ENCODE data around the gene TAF4.

TAF4 gene

DNA sequence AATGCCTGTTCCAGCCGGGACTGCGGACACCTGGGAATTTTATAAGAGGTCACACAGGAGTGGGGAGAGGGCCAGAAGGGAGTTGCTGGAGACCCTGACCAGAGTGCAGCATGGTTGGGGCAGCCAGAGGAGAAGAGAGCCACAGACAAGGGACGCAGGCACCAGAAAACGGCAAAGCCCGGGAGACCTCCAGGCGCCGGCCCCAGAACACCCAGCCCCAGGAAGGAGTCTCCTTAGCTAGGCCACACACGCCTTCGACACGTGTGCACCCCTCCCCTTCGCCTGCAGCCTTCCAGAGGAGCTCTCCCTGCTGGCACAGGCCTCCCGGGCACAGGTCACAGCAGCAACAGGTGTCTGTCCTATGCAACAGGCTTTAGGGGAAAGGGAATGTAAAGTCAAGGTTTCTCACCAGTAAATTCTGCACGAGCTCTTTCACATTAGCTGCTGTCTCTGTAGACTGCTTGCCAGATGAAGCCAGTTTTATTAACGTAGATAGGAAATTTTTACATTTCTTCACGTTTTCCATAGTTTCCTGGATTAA lies 57.0 kb downstream of the TAF4 start:
- no peak overlapping the region for H2AFZ ChIP-seq (ENCODE audit: low read length)
- H4K20me1 ChIP-seq (ENCODE audit: insufficient read depth, low read length) = no peaks in the 10 kb centered on the region
- no peak overlapping the region for H3K9ac ChIP-seq (ENCODE audit: low read length)
- H3K36me3 ChIP-seq (replicated peaks; ENCODE audit: insufficient read depth, low read length) = peaks cover 3% of the 10 kb centered on the region; the same call in 1 of the 2 replicates
- H3K9me2 ChIP-seq (replicated peaks; ENCODE audit: insufficient read depth, low read length) = no peaks in the 10 kb centered on the region
- no peaks in the 10 kb centered on the region for H3K9me3 ChIP-seq (replicated peaks; ENCODE audit: insufficient read depth, low read length)
- TF ChIP-seq, protein P1, sequence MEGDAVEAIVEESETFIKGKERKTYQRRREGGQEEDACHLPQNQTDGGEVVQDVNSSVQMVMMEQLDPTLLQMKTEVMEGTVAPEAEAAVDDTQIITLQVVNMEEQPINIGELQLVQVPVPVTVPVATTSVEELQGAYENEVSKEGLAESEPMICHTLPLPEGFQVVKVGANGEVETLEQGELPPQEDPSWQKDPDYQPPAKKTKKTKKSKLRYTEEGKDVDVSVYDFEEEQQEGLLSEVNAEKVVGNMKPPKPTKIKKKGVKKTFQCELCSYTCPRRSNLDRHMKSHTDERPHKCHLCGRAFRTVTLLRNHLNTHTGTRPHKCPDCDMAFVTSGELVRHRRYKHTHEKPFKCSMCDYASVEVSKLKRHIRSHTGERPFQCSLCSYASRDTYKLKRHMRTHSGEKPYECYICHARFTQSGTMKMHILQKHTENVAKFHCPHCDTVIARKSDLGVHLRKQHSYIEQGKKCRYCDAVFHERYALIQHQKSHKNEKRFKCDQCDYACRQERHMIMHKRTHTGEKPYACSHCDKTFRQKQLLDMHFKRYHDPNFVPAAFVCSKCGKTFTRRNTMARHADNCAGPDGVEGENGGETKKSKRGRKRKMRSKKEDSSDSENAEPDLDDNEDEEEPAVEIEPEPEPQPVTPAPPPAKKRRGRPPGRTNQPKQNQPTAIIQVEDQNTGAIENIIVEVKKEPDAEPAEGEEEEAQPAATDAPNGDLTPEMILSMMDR (IDR thresholded peaks at IDR 0.05; ENCODE audit: low read length) = no peak
- TF ChIP-seq EZH2phosphoT487 (IDR thresholded peaks at IDR 0.05; ENCODE audit: low read length) = no peak
- TF ChIP-seq EZH2 (optimal IDR thresholded peaks at IDR 0.05; ENCODE audit: low read depth, low read length) = no peak
- DNase-seq = no peak
- no peak overlapping the region for H3K27ac ChIP-seq (ENCODE audit: low read length)
- no peaks in the 10 kb centered on the region for H3K27me3 ChIP-seq (replicated peaks; ENCODE audit: insufficient read depth, low read length)
- no peak overlapping the region for H3K4me3 ChIP-seq (ENCODE audit: low read length)
- H3K79me2 ChIP-seq (ENCODE audit: low read length) = peaks cover 12% of the 10 kb centered on the region
- no peaks in the 10 kb centered on the region for H3K4me1 ChIP-seq (ENCODE audit: low read length)
- no peaks in the 10 kb centered on the region for H3F3A ChIP-seq (ENCODE audit: insufficient read depth, low read length)
- no peak overlapping the region for H3K4me2 ChIP-seq (ENCODE audit: low read depth, low read length)

DNA sequence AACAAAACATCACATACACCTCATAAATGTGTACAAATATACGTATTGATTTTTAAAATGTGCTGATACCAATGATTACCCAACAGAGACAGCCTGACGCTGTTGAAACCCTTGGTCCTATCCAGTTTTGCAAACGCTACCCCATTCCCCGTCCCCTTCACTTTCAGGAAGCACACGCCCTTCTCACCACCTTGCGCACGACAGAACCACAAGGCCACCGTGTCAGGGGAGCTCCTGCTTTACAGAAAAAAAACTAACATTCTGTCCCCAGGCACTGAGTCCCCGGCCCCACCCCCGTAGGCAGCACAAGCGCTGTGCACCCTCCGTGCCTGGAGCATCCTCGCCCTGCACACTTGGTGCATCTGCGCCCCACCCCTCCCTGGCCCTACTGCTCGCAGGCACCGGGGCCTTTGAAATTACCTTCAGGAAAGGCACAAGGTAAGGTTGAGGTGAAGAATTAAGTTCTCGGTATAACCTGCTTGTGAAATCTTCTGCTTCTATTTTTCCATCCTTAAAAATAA lies 58.5 kb downstream of the TAF4 start:
- Histone ChIP-seq H3K4me1 (ENCODE audit: low read length) (no peaks in the 10 kb centered on the region), H2AFZ (ENCODE audit: low read length) (no peak overlapping the region), H3K9me3 (replicated peaks; ENCODE audit: insufficient read depth, low read length) (no peaks in the 10 kb centered on the region), H3K4me2 (ENCODE audit: low read depth, low read length) (no peak overlapping the region), H3K4me3 (ENCODE audit: low read length) (no peak overlapping the region), H3K9ac (ENCODE audit: low read length) (no peak overlapping the region), H3K79me2 (ENCODE audit: low read length) (peaks cover 12% of the 10 kb centered on the region), H3K9me2 (replicated peaks; ENCODE audit: insufficient read depth, low read length) (no peaks in the 10 kb centered on the region), H3F3A (ENCODE audit: insufficient read depth, low read length) (no peaks in the 10 kb centered on the region), H3K27me3 (replicated peaks; ENCODE audit: insufficient read depth, low read length) (no peaks in the 10 kb centered on the region), H4K20me1 (ENCODE audit: insufficient read depth, low read length) (no peaks in the 10 kb centered on the region), H3K27ac (ENCODE audit: low read length) (no peak overlapping the region), H3K36me3 (replicated peaks; ENCODE audit: insufficient read depth, low read length) (peaks cover 3% of the 10 kb centered on the region; the same call in 1 of the 2 replicates)
- TF ChIP-seq, protein P1 (IDR thresholded peaks at IDR 0.05; ENCODE audit: low read length) = no peak
- TF ChIP-seq EZH2 (optimal IDR thresholded peaks at IDR 0.05; ENCODE audit: low read depth, low read length) (no peak), EZH2phosphoT487 (IDR thresholded peaks at IDR 0.05; ENCODE audit: low read length) (no peak)
- DNase-seq = no peak

DNA sequence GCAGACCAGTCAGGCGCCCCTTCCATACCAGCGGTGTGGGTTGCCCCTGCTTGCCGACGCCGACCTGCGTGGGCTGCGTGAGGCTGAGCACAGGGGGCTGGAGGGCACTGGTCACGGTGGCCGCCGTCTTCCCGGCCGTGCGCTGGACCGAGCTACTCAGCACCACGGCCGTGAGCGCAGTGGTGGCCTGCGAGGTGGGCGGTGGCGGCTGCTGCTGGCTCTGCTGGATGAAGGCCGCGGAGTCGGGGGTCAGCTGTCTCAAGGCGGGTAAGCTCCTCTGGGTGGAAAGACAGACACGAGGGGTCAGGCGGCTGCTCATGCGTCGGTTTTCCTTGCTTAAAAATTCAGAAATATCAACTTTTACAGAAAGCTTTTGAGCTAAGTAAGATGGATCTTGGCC lies 59.2 kb downstream of the TAF4 start:
- no peak overlapping the region for H2AFZ ChIP-seq (ENCODE audit: low read length)
- no peaks in the 10 kb centered on the region for H3K9me2 ChIP-seq (replicated peaks; ENCODE audit: insufficient read depth, low read length)
- no peaks in the 10 kb centered on the region for H3K9me3 ChIP-seq (replicated peaks; ENCODE audit: insufficient read depth, low read length)
- H3K27me3 ChIP-seq (replicated peaks; ENCODE audit: insufficient read depth, low read length) = no peaks in the 10 kb centered on the region
- H3K4me1 ChIP-seq (ENCODE audit: low read length) = no peaks in the 10 kb centered on the region
- peaks cover 9% of the 10 kb centered on the region for H3K79me2 ChIP-seq (ENCODE audit: low read length)
- no peaks in the 10 kb centered on the region for H3F3A ChIP-seq (ENCODE audit: insufficient read depth, low read length)
- TF ChIP-seq, protein P1 (IDR thresholded peaks at IDR 0.05; ENCODE audit: low read length) = no peak
- TF ChIP-seq EZH2phosphoT487 (IDR thresholded peaks at IDR 0.05; ENCODE audit: low read length) (no peak), EZH2 (optimal IDR thresholded peaks at IDR 0.05; ENCODE audit: low read depth, low read length) (no peak)
- no peak overlapping the region for H3K4me2 ChIP-seq (ENCODE audit: low read depth, low read length)
- no peaks in the 10 kb centered on the region for H4K20me1 ChIP-seq (ENCODE audit: insufficient read depth, low read length)
- no peak overlapping the region for H3K4me3 ChIP-seq (ENCODE audit: low read length)
- no peak overlapping the region for H3K27ac ChIP-seq (ENCODE audit: low read length)
- H3K9ac ChIP-seq (ENCODE audit: low read length) = no peak overlapping the region
- no peak for DNase-seq
- peaks cover 3% of the 10 kb centered on the region; the same call in 1 of the 2 replicates for H3K36me3 ChIP-seq (replicated peaks; ENCODE audit: insufficient read depth, low read length)
